Mucosa of descending colon (tissue), 3 donors: ENCODE data around the gene KLHL15. TPM values are rescaled to one million over a fixed set of nuclear protein-coding genes. Genes with fewer than 3 reads are reported as not detected.
A peak's percentile ranks its signal among the peaks of the same experiment; 100 is the strongest.

Experiments
- ATAC-seq: fragments of 200-7000 bp; cut with Tn5 transposase; one replicate; pipeline ENCODE4 v1.9.1; 2020; ENCODE audit warnings: mild to moderate bottlenecking, moderate library complexity
- DNase-seq, 3 donors: peaks; one replicate each; pipeline ENCODE4 v3.0.0-alpha.2; 2020
- H3K36me3 ChIP-seq: fragments of 200-600 bp; one replicate; pipeline ENCODE4 v1.8.0; 2021; ENCODE audit warnings: low read depth, mild to moderate bottlenecking
- H3K4me1 ChIP-seq: fragments of 200-600 bp; one replicate; pipeline ENCODE4 v1.8.0; 2021; ENCODE audit warnings: low read depth, mild to moderate bottlenecking
- H3K4me3 ChIP-seq: fragments of 200-600 bp; one replicate; pipeline ENCODE4 v1.8.0; 2021; ENCODE audit warnings: mild to moderate bottlenecking
- H3K9me3 ChIP-seq: fragments of 200-600 bp; one replicate; pipeline ENCODE4 v1.8.0; 2021; ENCODE audit warnings: mild to moderate bottlenecking
- intact Hi-C, 2 donors: fragments of 100-400 bp; cut with DNase I in 1 of 2; cut with micrococcal nuclease in 1 of 2; formaldehyde crosslinking; loops; one replicate each; pipeline versions ENCODE4 v1.11.0 to v1.11.1; 2022; cut with DNase I, micrococcal nuclease
- total RNA-seq, 3 donors: library from RNA; stranded (reverse); fragmentation: NEBNext Ultra II Directional in 2 of 3; extraction: Animal tissue kit (Norgen Biotek cat#: 25700) in 2 of 3; gene quantifications; one replicate each; pipeline versions ENCODE4 v1.2.1 to v1.2.4, GENCODE V29; 2021 to 2023
- TF ChIP-seq, protein P1 (sequence below): fragments of 200-600 bp; IDR thresholded peaks from one replicate; pipeline ENCODE4 v1.8.0; 2022; ENCODE audit warnings: antibody characterized with exemption, mild to moderate bottlenecking
- donor health status: DM: no; HTN: no; CAD: no; lungs with moderate emphysema.
- donor health status: DM: no; HTN: no; CAD: no.
- donor health status: DM: no; HTN: yes; CAD: no.

KLHL15 gene
- total RNA-seq, 3 donors from 2014 or later, result 3.3 to 9.7 (median 3.4) TPM

DNA sequence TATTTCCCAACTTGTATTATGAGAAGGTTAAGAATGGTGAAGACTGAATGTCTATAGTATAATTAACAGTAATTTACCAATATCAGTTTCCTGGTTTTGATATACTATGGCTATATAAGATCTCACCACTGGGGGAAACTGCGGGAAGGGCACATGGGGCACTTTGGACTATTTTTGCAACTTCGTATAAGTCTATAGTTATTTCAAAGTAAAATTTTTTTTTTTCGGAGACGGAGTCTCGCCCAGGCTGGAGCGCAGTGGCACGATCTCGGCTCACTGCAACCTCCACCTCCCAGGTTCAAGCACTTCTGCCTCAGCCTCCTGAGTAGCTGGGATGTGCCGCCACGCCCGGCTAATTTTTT lies 73.1 kb downstream of the KLHL15 start:
- Histone ChIP-seq H3K4me3 (no peak overlapping the region), H3K4me1 (no peaks in the 10 kb centered on the region), H3K9me3 (no peaks in the 10 kb centered on the region), H3K36me3 (no peaks in the 10 kb centered on the region)
- intact Hi-C loops, result no loop called here
- TF ChIP-seq, protein P1, sequence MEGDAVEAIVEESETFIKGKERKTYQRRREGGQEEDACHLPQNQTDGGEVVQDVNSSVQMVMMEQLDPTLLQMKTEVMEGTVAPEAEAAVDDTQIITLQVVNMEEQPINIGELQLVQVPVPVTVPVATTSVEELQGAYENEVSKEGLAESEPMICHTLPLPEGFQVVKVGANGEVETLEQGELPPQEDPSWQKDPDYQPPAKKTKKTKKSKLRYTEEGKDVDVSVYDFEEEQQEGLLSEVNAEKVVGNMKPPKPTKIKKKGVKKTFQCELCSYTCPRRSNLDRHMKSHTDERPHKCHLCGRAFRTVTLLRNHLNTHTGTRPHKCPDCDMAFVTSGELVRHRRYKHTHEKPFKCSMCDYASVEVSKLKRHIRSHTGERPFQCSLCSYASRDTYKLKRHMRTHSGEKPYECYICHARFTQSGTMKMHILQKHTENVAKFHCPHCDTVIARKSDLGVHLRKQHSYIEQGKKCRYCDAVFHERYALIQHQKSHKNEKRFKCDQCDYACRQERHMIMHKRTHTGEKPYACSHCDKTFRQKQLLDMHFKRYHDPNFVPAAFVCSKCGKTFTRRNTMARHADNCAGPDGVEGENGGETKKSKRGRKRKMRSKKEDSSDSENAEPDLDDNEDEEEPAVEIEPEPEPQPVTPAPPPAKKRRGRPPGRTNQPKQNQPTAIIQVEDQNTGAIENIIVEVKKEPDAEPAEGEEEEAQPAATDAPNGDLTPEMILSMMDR, result no peak
- no peak for ATAC-seq
- no peak for DNase-seq

DNA sequence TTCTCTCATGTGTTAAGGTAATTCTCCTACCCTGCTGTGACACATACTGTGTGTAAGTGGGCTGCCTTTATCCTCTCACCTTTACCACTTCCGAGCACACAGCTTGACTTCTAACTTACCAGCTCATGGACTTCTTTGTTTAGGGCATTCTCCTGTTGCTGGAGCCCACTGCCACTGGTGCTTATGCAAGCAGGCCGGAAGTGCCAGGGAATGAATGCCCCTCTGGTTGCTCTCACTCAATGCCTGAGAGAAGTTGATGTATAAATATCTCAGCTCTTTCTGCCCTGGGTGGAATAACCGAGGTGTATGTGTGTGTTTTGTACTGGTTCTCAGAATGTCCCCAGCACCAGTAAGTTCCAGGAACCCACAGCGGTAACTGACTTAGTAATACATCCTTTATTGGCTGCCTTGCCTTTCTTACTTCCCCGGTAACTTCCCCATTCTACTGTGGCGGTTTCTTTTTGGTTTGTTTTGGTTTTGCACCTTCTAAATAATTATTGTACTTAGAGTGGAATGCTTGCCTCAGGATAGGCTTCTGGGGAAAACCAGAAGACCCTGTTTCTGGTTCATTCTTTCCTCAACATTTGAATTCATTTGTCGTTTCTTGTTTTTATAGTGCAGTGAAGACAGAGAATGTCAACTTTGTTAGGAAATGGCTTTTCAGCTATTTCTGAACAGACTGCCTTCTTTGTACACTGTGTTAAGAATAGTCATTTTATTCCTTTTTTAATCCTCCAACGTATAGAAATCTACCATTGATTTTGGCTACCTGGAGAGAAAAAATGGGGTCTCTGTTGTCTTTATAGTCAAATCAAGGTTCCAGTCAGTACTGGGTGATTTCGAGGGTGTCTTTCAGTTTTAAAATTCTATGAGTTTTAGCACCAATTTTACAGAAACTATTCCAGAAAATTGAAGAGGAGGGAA lies 73.7 kb downstream of the KLHL15 start:
- Histone ChIP-seq H3K4me3 (no peak overlapping the region), H3K4me1 (no peaks in the 10 kb centered on the region), H3K9me3 (no peaks in the 10 kb centered on the region), H3K36me3 (no peaks in the 10 kb centered on the region)
- TF ChIP-seq, protein P1, result no peak
- intact Hi-C loops, result no loop called here
- DNase-seq, result peak in 1 of 3 donors; percentile 24
- ATAC-seq, result peak; percentile 82

DNA sequence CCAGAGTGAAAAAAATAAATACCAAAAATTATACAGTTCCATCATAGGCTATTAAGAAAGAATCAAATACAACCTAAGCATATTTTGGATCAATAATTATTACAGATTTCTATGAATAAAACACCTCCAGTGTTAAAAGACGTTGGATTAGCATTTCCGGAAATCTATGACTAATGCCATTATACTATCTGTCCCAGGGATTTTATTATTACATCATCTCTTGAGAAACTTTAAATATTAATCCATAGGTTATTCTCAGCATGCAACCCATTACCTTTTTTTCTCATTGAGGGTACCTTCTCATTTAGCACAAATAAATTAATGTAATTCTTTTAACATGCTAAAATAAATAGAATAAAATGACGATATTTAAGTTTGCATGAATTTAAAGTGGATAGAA lies 74.6 kb downstream of the KLHL15 start:
- H3K36me3 ChIP-seq, result no peaks in the 10 kb centered on the region
- no peak for DNase-seq
- no peak for ATAC-seq
- intact Hi-C loops, result no loop called here
- TF ChIP-seq, protein P1, result no peak
- H3K9me3 ChIP-seq, result no peaks in the 10 kb centered on the region
- H3K4me1 ChIP-seq, result no peaks in the 10 kb centered on the region
- H3K4me3 ChIP-seq, result no peak overlapping the region

DNA sequence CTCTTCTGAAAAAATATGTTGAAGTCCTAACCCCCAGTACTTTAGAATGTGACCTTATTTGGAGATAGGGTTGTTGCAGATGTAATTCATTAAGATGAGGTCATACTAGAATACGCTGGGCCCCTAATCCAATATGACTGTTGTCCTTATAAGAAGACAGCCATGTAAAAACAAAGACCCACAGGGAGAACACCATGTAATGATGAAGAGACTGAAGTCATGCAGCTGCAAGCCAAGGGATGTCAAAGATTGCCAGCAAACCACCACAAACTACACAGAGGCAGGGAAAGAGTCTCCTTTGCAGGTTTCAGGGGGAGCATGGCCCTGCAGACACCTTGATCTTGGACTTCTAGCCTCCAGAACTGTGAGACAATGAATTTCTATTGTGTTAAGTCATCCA lies 81.8 kb downstream of the KLHL15 start:
- Histone ChIP-seq H3K9me3 (no peaks in the 10 kb centered on the region), H3K36me3 (no peaks in the 10 kb centered on the region), H3K4me1 (no peaks in the 10 kb centered on the region), H3K4me3 (no peak overlapping the region)
- intact Hi-C loops, result no loop called here
- DNase-seq (no peak), ATAC-seq (no peak)
- TF ChIP-seq, protein P1, result no peak

DNA sequence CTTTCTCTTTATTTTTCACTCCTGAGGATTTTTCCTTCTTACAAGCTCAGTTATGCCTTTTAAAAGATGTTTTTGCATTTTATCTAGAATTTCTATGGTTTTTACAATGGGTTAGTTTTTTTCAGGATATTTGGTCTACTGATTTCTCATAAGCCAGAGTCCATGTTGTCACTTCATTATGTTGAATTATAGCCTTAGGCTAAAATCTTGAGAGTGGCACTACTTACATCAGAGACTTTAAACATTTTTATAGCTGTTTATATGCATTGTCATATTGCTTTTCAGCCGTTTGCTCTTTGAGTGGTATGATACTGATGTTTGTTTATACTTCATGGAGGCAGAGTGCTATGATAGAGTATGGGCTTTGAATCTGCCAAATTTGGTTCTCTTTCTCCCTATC lies 82.8 kb downstream of the KLHL15 start:
- Histone ChIP-seq H3K4me3 (no peak overlapping the region), H3K4me1 (no peaks in the 10 kb centered on the region), H3K9me3 (no peaks in the 10 kb centered on the region), H3K36me3 (no peaks in the 10 kb centered on the region)
- TF ChIP-seq, protein P1, result no peak
- no peak for DNase-seq
- no peak for ATAC-seq
- intact Hi-C loops, result no loop called here
